Medulla oblongata (tissue), 1 donor: Measurements from ENCODE around the gene DCP1A.
"Not testable (repeated sequence)": the region's sequence is repeated elsewhere in the genome, so short reads cannot be mapped to it uniquely, and the experiment has no call there.

ENCODE experiments used
- DNase-seq: peaks from one replicate; pipeline ENCODE4 v3.0.0-alpha.2; 2015; ENCODE audit errors: extremely low spot score

Gene DCP1A

DNA sequence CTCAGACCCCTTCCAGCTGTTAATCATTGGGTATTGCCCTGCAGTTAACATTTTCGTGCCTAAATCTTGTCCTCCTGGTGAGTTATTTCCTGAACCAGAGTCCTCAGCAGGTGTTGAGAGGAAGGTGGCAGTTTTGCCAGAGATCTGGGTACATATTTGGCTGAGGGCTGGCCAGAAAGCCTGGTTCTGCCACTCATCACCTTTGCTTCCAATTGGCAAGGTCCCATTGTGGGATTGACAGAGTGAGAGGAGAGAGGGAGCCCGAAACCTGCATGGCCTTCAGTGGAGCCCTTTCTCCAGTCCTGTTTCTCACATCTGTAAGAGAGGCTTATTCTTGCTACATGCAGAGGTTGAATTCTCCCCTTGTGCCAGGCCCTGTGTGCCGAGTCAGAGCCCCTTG is 82.6 kb downstream of the DCP1A start:
- no peak for DNase-seq

DNA sequence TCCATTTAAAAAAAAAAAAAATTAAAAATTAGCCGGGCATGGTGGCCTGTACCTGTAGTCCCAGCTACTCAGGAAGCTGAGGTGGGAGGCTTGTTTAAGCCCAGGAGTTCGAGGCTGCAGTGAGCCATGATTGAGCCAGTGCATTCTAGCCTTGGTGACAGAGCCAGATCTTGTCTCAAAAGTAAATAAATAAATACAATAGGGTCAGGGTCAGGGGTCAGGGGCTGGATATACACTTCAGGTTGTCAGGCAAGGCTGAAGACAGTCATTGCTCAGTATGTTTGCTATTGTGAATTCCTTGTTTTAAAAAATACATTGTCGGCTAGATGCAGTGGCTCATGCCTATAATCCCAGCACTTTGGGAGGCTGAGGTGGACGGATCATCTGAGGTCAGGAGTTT is 83.4 kb downstream of the DCP1A start:
- DNase-seq, result no peak

DNA sequence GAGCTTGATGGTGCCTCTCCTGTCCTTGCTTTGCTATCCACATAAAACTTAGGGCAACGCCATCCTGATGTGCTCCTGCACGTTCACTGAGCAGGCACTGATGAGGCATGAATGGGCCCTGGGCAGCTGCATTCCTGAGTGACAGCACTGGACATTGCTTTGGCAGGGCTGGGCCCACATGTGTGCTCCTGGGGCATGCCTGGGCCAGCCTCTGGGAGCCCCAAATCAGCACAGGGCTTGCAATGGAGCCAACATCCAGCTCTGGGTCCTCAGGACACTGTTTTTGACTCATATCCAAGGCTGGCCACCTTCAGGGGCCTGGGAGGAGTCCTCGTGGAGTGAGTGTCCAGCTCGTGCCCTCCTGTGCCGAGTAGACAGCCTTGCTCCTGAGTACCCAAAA is 85.6 kb downstream of the DCP1A start:
- no peak for DNase-seq

DNA sequence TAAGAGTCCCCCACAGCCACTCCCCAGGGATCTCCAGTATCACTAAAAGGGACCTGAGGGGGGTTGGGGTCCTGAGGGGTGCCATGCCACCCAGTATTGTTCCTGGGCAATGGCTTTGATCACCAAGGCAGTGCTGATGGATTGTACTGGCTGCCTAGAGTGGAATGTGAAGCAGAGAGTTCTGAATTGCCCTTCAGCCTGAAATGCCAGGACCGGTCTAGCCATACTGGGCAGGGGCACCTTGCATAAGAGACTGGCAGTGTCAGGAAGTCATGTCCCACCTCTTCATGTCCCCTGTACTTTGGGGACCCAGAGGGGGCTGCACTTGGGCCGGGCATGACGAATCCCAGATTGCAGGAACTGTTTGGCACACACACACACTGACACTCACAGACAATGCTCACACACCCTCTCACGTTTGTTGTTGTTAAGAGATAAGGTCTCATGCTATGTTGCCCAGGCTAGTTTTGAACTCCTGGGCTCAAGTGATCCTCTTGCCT is 87.0 kb downstream of the DCP1A start:
- no peak for DNase-seq

DNA sequence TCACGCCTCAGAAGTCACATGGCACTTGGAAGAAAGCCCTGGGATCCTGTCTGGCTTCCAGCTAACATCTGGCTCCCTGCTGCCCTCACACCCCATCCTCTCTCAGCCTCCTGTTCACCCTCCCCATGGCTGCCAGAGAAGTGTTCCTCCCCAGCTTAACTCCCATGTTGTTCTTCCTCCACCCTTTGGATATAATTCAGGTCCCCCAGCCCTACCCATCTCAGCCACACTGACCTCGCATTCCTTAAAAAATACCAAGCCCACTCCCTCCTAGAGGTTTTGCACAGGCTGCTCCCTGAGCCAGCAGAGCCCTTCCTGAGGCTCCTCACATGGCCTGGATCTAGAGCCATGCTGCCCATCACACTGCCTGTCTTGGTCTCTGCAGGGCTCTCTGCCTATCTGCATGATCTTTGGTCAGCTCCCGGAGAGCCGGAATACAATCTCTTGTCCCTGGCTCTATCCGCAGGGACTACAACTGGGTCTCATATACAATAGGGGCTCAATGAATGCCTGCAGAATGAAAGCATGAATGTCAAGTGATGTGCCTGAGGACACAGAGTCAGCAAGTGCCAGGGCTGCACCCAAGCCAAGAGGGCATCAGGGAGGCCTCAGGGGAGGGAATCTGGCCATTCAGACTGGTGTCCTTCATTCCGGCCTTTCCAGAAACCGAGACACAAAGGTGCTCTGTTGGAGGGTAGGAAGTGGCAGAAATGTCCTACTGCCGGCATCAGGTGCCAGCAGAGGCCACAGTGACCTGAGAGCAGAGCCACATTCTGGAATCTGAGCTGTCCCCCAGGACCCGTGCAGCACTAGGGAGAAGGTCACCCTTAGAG is 87.7 kb downstream of the DCP1A start:
- peak; percentile 72 for DNase-seq

DNA sequence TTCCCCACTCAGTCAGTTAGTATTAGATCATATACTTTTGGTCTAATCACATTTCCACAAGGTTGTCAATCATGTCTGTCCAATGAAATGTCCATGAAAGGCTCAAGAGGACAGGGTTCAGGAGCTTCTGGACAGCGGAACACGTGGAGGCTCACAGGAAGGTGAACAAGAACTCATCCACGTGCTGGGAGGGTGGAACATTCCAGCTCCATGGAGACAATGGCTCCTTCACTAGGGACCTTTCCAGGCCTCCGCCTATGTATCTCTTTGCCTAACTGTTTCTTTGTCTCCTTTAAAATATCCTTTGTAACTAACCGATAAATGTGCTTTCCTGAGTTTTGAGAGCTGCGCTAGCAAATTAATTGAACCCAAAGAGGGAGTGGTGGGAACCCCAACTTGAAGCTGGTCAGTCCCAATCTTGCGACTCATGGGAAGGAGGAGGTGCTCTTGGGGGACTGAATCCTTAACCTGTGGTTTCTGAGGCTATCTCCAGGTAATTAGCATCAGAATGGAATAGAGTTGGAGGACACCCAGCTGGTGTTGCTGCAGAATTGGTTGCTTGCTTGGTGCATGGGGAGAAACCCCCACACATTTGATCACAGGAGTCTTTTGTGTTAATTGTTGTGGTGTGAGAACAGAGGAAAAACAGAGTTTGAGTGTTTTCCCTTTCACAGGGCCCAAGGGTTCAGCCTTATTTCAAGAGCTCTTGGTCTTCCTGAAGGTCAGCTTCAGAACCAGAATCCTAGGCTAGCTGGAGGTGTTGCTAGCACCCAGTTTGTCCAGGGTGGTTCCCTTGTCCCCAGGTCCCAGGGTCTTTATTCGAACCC is 88.5 kb downstream of the DCP1A start:
- DNase-seq, result peak; percentile 73

DNA sequence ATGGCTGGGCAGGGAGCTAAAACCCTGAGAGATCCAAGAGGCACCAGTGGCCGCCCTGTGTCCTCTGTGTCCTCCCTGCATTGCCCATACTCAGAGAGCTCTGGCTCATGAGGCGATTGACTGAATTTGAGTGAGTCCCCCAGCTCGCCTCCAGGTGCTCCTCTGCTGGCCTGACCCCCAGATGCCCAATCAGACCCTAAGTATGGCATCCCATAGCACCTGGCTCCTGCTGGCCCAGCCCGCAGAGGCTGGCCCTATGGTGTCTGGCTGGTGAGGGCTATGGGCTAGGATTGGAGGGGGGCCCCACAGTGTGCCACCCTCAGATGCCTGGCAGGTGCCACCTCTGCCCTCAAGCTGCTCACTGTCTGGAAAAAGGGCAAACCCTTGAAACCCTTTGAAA is 89.9 kb downstream of the DCP1A start:
- no peak for DNase-seq

DNA sequence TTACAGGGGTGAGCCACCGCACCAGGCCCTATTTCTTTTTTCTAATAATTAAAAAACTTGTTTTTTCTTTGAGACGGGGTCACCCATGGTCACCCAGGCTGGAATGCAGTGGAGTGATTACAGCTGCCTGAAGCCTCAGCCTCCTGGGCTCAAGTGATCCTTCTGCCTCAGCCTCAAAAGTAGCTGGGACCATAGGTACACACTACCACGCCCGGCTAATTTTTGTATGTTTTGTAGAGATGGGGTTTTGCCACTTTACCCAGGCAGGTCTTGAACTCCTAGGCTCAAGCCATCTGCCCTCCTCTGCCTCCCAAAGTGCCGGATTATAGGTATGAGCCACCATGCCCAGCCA is 90.7 kb downstream of the DCP1A start:
- no peak for DNase-seq

DNA sequence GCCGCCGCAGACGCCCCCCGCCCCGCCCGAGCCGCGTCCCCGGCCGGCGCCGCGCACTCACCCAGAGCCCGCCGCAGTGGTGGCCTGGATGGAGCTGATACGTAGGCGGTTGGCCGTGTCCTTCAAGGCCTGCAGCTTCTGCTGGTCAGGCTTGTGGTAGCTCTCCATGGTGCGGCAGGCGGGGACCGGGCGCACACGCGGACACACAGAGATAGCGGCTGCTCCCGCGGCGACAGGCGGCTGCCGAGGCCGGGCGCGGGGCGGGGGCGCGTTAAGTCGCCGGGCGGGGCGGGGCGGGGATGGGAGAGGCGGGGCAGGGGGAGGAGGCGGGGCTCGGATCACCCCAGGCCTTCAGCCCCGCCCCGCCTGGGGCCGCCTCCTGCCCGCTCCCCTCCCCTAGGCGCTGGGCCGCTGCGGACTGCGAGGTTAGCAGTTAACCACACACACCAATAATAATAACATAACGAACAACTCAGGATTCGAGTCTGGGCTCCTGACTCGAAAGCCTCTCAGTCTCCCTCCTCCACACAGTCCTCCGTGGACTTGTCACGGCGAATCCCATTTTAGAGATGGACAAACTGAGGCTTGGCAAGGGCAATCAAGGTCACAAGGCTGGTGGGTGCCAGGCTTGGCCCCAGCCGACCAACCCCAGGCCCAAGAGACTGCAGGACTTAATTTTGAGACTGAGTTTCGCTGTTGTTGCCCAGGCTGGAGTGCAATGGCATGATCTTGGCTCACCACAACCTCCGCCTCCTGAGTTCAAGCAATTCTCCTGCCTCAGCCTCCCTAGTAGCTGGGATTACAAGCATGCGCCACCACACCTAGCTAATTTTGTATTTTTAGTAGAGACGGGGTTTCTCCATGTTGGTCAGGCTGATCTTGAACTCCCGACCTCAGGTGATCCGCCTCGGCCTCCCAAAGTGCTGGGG is 91.3 kb downstream of the DCP1A start, which contains the start of gene TKT:
TKT (minus strand) TSS at position 248 of the 929 bp plus-strand sequence; CDS start at position 168, 80 bp downstream.
- peak; percentile 93 for DNase-seq

DNA sequence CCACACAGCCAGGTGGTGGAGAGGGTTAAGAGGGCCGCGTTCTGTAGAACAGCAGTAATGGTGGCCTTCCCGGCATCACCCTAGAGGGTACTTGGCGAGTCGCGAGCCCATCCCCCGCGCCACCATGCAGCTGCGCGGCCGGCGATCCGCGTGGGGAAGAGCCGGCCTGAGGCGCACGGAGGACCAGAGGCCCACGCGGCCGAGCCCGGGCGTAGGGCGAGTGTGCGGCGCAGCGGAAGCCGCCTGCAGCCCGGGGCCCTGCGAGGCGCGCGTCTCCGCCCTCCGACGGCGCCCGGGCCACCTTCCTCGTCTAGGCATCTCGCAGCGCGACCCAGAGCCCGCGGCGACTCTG is 91.9 kb downstream of the DCP1A start:
- DNase-seq, result no peak

DNA sequence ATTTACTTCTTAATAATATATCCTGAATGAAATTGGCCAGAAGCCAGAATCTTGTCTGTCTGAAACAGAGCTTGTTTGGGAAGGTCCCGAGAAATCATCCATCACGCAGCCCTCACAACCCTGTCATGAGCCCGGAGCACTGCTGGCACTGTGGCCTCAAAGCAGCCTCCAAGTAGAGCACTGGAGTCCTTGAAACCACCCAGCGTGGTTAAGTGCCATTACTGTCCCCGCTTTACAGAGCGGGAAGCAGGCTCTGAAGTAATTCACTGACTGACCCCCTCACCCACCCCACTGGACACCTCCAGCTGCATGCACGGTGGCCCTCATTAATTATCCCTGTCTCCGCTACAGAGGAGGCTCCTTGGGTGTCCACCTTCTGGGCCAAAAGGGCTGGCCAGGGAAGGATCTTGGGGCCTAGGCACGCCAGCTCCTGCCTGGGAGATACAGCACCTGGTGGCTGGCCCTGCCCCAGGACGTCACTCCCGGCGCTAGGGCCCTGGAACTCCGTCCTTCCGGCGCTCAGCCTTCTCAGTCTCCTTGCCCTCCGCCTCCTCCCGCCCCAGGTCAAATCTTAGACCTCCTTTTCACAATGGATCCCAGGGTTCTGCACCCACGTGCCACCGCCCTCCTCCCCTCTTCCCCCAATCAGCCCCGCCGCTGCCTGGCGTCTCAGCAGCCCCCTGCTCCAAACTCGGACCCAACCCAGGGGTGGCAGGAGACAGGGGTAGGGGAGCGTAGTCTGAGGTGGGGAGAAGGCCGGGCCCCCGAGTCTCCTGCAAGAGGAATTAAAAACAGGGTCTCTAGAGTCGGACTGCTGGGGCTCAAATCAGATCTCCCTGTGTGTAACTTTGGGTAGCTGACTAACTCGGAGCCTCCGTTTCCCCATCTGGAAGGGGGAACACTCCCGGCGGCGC is 92.6 kb downstream of the DCP1A start:
- peak; percentile 68 for DNase-seq

DNA sequence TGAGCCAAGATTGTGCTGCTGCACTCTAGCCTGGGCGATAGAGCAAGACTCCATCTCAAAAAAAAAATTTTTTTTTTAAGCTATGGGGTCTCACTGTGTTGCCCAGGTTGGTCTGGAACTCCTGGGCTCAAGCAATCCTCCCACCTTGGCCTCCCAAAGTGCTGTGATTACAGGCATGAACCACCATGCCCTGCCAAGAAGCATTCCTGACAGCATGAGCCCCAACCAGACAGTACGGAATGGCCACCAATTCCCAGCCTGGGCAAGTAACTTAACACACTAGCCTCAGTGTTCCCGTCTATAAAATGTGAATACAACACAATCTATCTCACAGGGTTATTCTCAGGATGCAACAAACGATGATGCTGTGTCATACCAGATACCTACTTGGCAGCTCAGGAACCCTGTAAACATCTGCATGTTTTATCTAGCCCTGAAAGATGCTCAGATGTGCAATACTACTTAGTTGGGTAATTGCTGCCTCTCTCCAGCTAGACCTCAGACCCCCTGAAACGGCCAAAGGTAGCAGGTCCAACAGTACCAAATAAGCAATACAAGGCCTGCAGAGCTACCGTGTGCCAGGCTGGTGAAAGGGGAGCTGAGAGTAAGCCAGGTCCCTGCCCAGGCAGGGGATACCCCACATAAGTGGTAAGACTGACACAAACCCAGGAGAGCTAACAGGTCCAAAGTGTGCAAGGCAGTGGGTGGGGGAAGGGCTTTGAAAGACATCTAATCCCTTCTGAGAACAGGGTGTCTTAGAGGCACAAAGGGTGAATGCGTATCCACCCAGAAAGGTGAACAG is 93.4 kb downstream of the DCP1A start:
- DNase-seq, result no peak

DNA sequence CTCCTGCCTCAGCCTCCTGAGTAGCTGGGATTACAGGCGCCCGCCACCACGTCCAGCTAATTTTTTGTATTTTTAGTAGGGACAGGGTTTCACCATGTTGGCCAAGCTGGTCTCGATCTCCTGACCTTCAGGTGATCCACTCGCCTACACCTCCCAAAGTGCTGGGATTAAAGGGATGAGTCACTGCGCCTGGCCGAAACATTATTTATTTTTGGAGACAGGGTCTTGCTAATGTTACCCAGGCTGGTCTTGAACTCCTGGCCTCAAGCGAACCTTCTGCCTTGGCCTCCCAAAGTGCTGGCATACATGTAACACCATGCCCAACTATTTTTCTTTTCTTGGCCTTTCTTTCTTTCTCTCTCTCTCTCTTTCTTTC is 94.4 kb downstream of the DCP1A start:
- DNase-seq, result not testable (repeated sequence)

DNA sequence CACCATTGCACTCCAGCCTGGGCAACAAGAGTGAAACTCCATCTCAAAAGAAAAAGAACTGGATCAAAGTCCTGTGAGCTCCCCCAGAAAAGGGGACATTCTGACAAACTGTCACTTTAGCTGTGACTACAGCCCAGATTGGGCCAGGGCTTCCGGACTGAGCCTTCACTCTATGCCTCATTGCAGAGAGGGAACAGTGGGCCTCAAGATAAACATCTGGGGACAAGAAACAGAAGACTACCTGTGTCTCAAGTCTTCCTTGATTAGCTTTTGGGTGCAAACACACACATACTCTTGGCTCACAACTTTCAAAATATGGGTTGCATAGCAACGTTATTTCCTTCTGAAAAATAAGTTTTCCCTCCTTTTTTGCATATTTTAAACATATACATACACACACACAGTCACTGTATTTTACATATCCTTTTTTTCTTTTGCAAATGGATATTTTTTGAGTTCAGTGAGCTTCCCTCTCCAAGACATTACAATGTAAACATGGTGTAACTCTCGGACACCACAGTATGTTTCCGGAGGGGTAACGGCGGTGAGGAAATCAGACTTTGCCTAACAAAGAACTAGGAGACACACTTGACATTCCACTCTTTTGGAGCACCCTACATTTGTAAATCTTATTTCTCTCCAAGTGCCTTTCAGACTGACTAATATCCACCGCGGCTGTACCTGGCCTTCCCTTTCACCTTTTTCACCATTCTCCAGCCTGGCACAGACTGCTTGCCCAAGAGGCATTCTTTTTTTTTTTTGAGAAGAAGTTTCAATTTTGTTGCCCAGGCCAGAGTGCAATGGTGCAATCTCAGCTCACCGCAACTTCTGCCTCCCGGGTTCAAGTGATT is 95.0 kb downstream of the DCP1A start:
- no peak for DNase-seq

DNA sequence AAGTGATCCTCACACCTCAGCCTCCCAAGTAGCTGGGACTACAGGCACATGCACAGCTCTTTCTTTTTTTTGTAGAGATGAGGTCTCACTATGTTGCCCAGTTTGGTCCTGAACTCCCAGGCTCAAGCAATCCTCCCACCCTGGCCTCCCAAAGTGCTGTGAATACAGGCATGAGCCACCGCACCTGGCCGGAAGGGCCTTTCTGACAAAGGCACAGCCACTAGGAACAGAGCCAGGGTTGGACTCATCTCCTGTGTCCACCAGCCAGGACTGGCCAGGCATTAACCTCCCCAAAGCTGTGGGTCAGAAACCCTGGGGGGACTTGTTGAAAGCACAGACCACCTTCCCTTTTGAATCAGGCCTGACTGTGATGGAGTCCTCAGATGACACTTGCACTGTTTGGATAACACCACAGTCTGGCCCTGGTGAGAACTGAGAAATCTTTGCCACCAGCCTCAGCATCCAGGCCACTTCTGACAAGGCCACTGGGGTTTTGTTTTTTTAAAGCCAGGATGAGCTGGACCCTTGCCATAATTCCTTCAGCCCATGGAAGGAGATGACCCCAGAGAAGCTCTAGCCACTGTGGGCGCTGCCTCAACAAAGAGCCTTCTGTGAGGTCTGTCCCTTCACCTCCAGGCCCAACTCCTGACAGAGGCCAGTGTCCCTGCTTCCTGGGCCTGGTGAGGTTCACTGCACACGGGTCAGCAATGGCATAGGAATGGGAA is 96.3 kb downstream of the DCP1A start:
- peak; percentile 44 for DNase-seq

DNA sequence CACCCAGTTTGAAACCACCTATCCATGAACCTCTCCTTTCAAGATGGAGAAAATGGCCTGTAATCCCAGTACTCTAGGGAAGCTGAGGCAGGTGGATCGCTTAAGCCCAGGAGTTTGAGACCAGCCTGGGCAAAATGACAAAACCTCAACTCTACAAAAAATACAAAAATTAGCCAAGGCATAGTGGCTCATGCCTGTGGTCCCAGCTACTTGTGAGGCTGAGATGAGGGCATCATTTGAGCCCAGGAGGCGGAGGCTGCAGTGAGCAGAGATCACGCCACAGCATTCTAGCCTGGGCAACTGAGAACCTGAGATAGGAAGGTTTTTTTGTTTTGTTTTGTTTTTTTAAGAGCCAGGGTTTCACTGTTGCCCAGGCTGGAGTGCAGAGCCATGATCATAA is 96.9 kb downstream of the DCP1A start:
- no peak for DNase-seq

DNA sequence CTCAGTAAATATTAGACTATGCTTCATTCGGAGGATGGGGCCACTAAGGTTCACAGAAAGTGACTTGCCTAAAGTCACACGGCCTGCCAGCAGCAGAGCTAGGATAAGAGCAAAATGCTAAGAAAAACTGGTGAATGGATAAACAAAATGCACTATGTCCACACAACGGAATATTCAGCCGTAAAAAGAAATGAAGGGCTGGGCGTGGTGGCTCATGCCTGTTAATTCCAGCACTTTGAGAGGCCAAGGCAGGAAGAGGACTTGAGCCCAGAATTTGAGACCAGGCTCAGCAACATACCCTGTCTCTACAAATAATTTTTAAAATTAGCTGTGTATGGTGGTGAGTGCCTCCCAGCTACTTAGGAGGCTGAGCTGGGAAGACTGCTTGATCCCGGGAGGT is 99.2 kb downstream of the DCP1A start:
- DNase-seq, result no peak

DNA sequence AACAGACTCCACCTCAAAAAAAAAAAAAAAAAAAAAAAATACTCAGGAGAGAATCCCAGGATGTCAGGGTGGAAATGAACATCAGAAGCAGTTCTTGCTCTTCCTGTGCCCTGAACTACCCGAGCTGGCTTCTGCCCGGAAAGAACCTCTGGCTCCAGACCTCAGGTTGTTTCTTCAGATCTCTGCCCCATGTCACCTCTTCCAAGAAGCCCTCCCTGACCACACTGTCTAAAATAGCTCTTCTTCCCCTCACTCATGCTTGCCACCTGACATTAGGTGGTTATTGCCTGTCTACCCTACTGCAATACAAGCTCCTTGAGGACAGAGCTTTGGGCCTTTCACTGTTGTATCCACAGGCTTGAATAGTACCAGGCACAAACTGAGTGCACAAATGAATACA is 99.7 kb downstream of the DCP1A start:
- DNase-seq, result no peak
